Uterus (tissue), 4 donors: ENCODE results near the gene ZNF865. TPM values are rescaled to one million over a fixed set of nuclear protein-coding genes. Genes with fewer than 3 reads are reported as not detected.

ENCODE experiments used
- DNase-seq, 2 donors: peaks; one replicate each; pipeline ENCODE4 v3.0.0-alpha.2; 2019 to 2020
- H3K27ac ChIP-seq, 2 donors: fragments of 200-600 bp; sonication (generic); 1 replicate in 1 of 2; 2 replicates in 1 of 2; pipeline ENCODE4 v1.5.1; 2016 to 2018
- H3K27me3 ChIP-seq, 2 donors: fragments of 200-600 bp; sonication (generic); one replicate each; pipeline ENCODE4 v1.5.1; 2018 to 2019; ENCODE audit warnings: control low read depth in 1 of 2
- H3K36me3 ChIP-seq, 2 donors: fragments of 200-600 bp; sonication (generic); one replicate each; pipeline ENCODE4 v1.5.1; 2019; ENCODE audit warnings: control low read depth in 1 of 2
- H3K4me1 ChIP-seq, 2 donors: fragments of 200-600 bp; sonication (generic); one replicate each; pipeline ENCODE4 v1.5.1; 2018 to 2019; ENCODE audit warnings: control low read depth in 1 of 2
- H3K4me3 ChIP-seq, 2 donors: fragments of 200-600 bp; sonication (generic); 1 replicate in 1 of 2; 2 replicates in 1 of 2; pipeline ENCODE4 v1.5.1; 2018 to 2019; ENCODE audit warnings: mild to moderate bottlenecking in 1 of 2
- H3K9me3 ChIP-seq, 2 donors: fragments of 200-600 bp; sonication (generic); one replicate each; pipeline ENCODE4 v1.5.1; 2019; ENCODE audit warnings: control low read depth in 1 of 2
- POLR2A ChIP-seq, 2 donors: fragments of 450-650 bp; IDR thresholded peaks; one replicate each; pipeline ENCODE4 v1.6.1; 2016; ENCODE audit warnings: antibody characterized with exemption in 2 of 2, mild to moderate bottlenecking in 1 of 2, moderate library complexity in 1 of 2
- intact Hi-C: fragments of 100-400 bp; cut with DNase I; formaldehyde crosslinking; loops from one replicate; pipeline ENCODE4 v1.15.1; 2023; ENCODE audit warnings: low total_unique reads
- total RNA-seq, 4 donors: library from RNA; depleted of rRNA in 3 of 4; stranded (reverse); fragments of >200 nt in 3 of 4; gene quantifications; one replicate each; pipeline versions ENCODE4 v1.1.0 to v1.2.4, GENCODE V29; 2014 to 2023
- TF ChIP-seq, protein P1 (sequence below), 4 experiments: fragments of 200-600 bp in 2 of 4; fragments of 450-650 bp in 2 of 4; sonication (generic) in 2 of 4; IDR thresholded peaks; one replicate each; pipeline ENCODE4 v1.5.1; 2016 to 2019; ENCODE audit warnings: antibody characterized with exemption in 4 of 4, mild to moderate bottlenecking in 2 of 4, moderate library complexity in 1 of 4
- donor health status: DM: yes; HTN: yes; CAD: no.

Gene ZNF865
- total RNA-seq, 4 donors from 2014 or later = 2.0 to 24.2 (median 3.2) TPM; not detected in 1

DNA sequence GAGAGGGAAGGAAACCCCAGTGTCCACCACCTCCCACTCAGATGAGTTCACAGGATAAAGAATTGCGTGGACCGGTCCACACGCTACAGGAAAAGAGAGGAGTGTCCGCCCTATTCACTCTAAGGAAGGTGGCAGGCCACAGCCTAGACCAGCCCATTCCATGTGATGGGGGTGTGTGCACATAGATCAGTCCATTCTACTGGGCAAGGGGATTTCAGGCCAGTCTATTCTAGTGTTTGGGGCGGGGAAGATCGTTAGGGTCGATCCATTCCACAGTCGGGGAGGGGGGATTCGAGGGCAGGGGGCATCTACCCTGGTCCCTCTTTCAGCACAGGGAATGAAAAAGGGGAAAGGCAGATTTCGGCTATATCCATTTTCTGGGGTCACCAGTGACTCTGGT lies 13.9 kb upstream of the ZNF865 start:
- H3K9me3 ChIP-seq = no peaks in the 10 kb centered on the region
- no peak for TF ChIP-seq POLR2A (IDR thresholded peaks at IDR 0.05)
- TF ChIP-seq, protein P1, sequence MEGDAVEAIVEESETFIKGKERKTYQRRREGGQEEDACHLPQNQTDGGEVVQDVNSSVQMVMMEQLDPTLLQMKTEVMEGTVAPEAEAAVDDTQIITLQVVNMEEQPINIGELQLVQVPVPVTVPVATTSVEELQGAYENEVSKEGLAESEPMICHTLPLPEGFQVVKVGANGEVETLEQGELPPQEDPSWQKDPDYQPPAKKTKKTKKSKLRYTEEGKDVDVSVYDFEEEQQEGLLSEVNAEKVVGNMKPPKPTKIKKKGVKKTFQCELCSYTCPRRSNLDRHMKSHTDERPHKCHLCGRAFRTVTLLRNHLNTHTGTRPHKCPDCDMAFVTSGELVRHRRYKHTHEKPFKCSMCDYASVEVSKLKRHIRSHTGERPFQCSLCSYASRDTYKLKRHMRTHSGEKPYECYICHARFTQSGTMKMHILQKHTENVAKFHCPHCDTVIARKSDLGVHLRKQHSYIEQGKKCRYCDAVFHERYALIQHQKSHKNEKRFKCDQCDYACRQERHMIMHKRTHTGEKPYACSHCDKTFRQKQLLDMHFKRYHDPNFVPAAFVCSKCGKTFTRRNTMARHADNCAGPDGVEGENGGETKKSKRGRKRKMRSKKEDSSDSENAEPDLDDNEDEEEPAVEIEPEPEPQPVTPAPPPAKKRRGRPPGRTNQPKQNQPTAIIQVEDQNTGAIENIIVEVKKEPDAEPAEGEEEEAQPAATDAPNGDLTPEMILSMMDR (IDR thresholded peaks at IDR 0.05) = no peak
- H3K36me3 ChIP-seq = no peaks in the 10 kb centered on the region
- no peak overlapping the region for H3K27ac ChIP-seq
- no peaks in the 10 kb centered on the region for H3K27me3 ChIP-seq
- H3K4me1 ChIP-seq = peaks cover 0 to 5% of the 10 kb centered on the region in 2 donors
- no peak for DNase-seq
- intact Hi-C loops = no loop called here
- H3K4me3 ChIP-seq = no peak overlapping the region

DNA sequence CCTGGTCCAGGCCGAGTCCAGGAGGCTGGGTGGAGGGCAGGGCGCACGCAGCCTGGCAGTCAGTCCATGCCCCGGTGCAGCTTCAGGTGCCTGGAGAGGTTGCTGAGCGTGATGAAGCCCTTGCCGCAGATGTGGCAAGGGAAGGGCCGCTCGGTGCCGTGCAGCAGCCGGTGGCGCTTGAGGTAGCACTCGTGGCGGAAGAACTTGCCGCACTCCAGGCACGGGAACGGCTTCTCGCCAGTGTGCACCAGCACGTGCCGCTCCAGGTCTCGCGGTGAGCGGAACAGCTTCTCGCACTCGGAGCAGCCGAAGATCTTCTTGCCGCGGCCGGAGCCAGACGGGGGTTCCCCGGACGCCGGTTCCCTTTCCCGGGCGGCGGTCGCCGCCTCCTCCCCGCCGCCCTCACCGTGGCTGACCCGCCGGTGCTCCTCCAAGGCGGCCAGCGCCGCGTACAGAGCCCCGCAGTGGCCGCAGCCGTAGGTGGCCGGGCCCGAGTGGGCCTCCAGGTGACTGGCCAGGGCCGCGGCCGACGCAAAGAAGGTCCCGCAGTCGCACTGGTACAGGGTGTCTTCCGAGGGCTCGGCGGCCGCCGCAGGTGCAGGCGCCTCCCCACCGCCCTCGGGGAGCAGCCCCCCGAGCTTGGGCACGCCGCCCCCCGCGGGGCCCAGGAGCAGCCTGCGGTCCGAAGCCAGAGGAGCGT lies 12.9 kb upstream of the ZNF865 start:
- Histone ChIP-seq H3K9me3 (no peaks in the 10 kb centered on the region), H3K27ac (no peak overlapping the region), H3K27me3 (no peaks in the 10 kb centered on the region), H3K36me3 (no peaks in the 10 kb centered on the region), H3K4me3 (no peak overlapping the region), H3K4me1 (no peaks in the 10 kb centered on the region)
- intact Hi-C loops = no loop called here
- TF ChIP-seq, protein P1 (IDR thresholded peaks at IDR 0.05) = no peak
- TF ChIP-seq POLR2A (IDR thresholded peaks at IDR 0.05) = no peak
- no peak for DNase-seq

DNA sequence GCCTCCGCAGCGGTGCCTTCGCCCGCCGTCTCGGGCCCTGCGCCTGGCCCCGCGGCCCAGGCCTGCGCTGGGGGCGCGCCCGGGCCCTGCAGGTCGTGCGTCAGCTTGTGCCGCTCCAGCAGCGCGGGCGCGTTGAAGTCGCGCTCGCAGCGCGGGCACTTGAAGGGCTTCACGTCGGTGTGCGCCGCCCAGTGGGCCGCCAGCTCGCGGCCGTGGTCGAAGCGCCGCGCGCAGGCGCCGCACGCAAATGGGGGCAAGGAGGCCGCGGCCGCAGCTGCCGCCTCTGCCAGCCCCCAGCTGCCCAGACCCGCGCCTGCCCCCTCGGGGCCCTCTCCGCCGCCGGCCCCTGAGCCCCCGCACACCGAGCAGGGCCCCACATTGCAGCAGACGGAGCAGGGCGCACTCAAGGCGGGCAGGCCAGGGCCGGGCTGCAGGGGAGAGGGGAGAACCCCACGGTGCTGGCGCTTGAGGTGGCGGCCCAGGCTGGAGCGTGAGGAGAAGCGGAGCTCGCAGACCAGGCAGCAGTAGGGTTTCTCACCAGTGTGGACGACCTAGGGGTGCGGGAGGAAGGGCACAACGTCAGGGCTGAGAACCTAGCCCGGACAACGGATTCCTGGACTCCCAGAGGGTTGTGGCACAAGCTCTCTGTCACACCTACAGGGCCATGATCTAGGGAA lies 12.2 kb upstream of the ZNF865 start:
- Histone ChIP-seq H3K27me3 (no peaks in the 10 kb centered on the region), H3K4me3 (no peak overlapping the region), H3K9me3 (no peaks in the 10 kb centered on the region), H3K4me1 (no peaks in the 10 kb centered on the region), H3K27ac (no peak overlapping the region), H3K36me3 (no peaks in the 10 kb centered on the region)
- no peak for TF ChIP-seq POLR2A (IDR thresholded peaks at IDR 0.05)
- DNase-seq = no peak
- intact Hi-C loops = no loop called here

DNA sequence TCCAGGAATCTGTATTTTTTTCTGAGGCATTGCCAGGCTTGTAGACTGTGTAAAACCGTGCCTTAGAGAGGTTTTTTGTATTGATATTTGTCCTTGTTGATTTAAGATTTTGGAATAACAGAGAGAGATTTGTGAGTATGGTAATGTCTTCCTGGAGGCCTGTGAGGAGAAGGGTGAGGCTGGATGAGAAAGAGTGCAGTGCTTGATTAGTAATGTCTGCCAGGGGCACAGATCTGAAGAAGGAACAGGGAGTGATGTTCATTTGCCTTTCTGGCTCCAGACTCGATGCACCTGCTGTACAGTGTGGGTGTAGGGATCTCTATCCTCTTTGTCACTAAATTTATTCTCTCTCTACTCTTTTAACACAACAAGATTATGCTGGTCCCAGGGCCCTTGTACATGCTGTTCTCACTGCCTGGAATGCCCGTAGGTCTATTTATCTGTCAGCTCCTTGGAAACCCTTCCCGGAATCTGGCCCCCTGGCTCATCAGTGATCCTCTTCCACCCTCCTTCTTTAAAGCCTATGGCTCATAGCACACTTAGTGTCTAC lies 10.4 kb upstream of the ZNF865 start:
- DNase-seq = no peak
- no peak overlapping the region for H3K4me3 ChIP-seq
- H3K27me3 ChIP-seq = no peaks in the 10 kb centered on the region
- intact Hi-C loops = no loop called here
- TF ChIP-seq POLR2A (IDR thresholded peaks at IDR 0.05) = no peak
- TF ChIP-seq, protein P1 (IDR thresholded peaks at IDR 0.05) = no peak
- H3K36me3 ChIP-seq = no peaks in the 10 kb centered on the region
- no peaks in the 10 kb centered on the region for H3K9me3 ChIP-seq
- no peak overlapping the region for H3K27ac ChIP-seq
- H3K4me1 ChIP-seq = no peaks in the 10 kb centered on the region

DNA sequence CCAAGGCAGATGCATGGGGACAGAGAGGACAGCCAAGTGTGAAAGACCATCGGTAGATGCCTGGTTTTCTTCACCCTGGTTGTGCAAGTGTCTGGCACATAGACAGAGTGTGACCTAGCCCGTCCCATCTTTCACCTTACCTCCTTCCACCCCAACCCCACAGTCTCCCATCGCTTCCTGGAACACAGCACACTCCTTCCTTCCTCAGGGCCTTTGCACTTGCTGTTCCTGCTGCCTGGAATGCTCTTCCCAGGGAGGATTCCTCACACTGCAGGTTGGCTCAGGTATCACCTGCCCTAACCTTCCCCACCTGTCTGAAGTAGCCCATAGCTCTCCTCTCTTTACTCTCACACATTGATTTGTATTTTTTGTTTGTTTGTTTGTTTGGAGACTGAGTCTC lies 9.1 kb upstream of the ZNF865 start:
- H3K4me3 ChIP-seq = no peak overlapping the region
- H3K36me3 ChIP-seq = no peaks in the 10 kb centered on the region
- H3K4me1 ChIP-seq = peaks cover 0 to 6% of the 10 kb centered on the region in 2 donors
- H3K9me3 ChIP-seq = no peaks in the 10 kb centered on the region
- TF ChIP-seq POLR2A (IDR thresholded peaks at IDR 0.05) = no peak
- TF ChIP-seq, protein P1 (IDR thresholded peaks at IDR 0.05) = no peak
- DNase-seq = no peak
- H3K27me3 ChIP-seq = no peaks in the 10 kb centered on the region
- H3K27ac ChIP-seq = no peak overlapping the region
- intact Hi-C loops = no loop called here
